ENCODE data around the gene MIA3.
"Not testable (repeated sequence)": the region's sequence is repeated elsewhere in the genome, so short reads cannot be mapped to it uniquely, and the experiment has no call there.

MIA3 gene, protein sequence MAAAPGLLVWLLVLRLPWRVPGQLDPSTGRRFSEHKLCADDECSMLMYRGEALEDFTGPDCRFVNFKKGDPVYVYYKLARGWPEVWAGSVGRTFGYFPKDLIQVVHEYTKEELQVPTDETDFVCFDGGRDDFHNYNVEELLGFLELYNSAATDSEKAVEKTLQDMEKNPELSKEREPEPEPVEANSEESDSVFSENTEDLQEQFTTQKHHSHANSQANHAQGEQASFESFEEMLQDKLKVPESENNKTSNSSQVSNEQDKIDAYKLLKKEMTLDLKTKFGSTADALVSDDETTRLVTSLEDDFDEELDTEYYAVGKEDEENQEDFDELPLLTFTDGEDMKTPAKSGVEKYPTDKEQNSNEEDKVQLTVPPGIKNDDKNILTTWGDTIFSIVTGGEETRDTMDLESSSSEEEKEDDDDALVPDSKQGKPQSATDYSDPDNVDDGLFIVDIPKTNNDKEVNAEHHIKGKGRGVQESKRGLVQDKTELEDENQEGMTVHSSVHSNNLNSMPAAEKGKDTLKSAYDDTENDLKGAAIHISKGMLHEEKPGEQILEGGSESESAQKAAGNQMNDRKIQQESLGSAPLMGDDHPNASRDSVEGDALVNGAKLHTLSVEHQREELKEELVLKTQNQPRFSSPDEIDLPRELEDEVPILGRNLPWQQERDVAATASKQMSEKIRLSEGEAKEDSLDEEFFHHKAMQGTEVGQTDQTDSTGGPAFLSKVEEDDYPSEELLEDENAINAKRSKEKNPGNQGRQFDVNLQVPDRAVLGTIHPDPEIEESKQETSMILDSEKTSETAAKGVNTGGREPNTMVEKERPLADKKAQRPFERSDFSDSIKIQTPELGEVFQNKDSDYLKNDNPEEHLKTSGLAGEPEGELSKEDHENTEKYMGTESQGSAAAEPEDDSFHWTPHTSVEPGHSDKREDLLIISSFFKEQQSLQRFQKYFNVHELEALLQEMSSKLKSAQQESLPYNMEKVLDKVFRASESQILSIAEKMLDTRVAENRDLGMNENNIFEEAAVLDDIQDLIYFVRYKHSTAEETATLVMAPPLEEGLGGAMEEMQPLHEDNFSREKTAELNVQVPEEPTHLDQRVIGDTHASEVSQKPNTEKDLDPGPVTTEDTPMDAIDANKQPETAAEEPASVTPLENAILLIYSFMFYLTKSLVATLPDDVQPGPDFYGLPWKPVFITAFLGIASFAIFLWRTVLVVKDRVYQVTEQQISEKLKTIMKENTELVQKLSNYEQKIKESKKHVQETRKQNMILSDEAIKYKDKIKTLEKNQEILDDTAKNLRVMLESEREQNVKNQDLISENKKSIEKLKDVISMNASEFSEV (N-terminal part only)

DNA sequence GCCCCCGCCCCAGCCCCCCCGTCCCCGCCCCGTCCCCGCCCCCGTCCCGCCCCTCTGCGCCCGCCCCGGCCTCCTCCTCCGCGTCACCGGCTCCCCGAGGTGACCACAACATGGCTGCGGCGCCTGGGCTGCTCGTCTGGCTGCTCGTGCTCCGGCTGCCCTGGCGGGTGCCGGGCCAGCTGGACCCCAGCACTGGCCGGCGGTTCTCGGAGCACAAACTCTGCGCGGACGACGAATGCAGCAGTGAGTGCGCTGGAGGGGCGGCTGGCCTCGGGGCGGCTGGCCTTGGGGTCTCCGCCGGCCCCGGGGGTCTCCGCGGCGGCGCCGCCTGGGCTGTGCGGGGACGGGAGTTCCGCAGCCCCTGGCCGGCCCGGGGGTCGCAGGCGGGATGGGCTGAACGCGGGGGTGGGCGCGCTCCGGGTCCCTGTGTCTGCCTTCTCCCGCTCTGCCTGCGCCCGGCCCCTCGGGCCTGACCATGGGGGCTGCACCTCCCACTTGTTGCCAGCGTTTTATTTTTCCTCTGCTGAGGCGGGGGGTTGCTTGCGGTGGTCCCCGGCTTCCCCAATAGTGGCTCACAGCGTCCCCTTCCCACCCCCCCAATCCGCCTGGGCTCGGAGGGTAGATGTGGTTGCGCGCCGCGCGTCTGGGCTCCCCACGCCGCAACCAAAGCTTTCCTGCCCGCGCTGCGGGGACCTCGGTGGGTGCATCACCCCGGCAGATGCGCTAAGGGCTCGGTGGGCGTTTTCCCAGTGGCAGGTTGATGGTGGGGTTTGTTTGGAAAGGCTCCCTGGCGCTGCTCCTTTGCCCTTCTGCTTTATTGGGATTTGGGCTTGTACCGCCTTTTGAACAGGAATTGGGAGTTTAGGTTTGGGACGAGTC is at the start of gene MIA3:
TSS of gene MIA3 (plus strand) at position 97 of the 879 bp plus-strand sequence. CDS start at position 111, 14 bp downstream.
- in situ Hi-C loops (cut with MboI; ENCODE audit: low sequenced_read_pairs), result no loop called here

- in situ Hi-C loops (cut with MboI; ENCODE audit: low sequenced_read_pairs), result no loop called here
These were observed 47.1 kb upstream of the MIA3 start for GRCh38 chr1:222570837-222571236.

DNA sequence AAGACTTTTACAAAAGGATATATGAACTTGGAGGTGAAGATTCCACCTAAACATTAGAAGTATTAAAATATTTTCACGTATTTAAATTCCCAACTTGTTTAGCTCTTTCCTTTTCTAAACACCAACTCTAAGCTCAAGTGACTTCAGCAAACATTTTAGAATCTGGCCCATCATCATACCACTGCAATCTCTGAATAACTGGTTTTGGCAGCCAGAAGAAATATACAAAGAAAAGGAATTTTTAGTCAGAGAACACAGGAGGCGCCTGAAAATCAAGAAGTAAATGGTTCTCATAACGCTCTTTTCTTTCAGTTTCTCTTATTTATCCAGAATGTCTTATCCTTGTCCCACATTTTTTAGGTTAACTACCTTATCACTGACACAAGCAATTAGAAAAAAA is 38.6 kb upstream of the MIA3 start:
- in situ Hi-C loops (cut with MboI; ENCODE audit: low sequenced_read_pairs), result no loop called here

- in situ Hi-C loops (cut with MboI; ENCODE audit: low sequenced_read_pairs), result no loop called here
These were observed 35.7 kb upstream of the MIA3 start for GRCh38 chr1:222582099-222582774.

- in situ Hi-C loops (cut with MboI; ENCODE audit: low sequenced_read_pairs), result no loop called here
These were observed 34.8 kb upstream of the MIA3 start for GRCh38 chr1:222583079-222583478.

GRCh38 chr1:222586842-222587241 is 31.1 kb upstream of the MIA3 start:
- in situ Hi-C loops (cut with MboI; ENCODE audit: low sequenced_read_pairs), result no loop called here

GRCh38 chr1:222588135-222588534 is 29.8 kb upstream of the MIA3 start:
- in situ Hi-C loops (cut with MboI; ENCODE audit: low sequenced_read_pairs), result no loop called here

- in situ Hi-C loops (cut with MboI; ENCODE audit: low sequenced_read_pairs), result no loop called here
These were observed 28.2 kb upstream of the MIA3 start, which contains the start of gene TAF1A for GRCh38 chr1:222589462-222590302. TSS of gene TAF1A (minus strand) at chr1:222589933.

DNA sequence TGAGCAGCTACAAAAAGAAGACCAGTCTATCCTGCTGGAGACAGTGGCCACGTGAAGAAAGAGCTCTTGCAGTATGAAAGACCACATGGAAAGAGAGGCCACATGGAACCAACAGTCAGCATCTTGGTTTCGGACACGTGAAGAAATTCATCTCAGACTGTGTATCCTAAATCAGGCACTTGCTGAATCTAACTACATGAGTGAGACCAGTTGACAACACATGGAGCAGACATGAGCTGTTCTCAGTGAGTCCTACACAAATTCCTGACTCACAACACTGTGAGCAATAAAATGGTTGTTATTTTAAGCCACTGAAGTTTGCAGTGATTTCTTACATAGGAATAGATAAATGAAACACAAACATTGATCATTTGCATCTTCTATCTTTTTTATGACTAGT is 25.7 kb upstream of the MIA3 start:
- in situ Hi-C loops (cut with MboI; ENCODE audit: low sequenced_read_pairs), result no loop called here

DNA sequence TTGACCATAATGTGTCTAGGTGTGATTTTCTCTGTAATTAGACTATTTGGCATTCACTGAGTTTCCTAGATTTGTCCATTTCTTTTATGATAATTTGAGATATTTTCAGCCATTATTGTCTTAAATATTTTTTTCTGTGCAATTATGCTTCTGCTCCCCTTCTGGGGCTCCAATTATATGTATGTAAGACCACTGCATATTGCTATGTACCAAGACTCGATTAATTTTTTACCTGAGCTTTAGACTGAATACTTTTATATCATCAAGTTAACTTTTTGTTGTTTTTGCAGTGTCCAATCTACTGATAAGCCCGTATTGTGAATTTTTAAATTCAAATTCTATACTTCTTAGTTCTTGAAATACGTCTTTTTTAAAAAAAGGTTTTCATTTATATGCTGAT is 23.1 kb upstream of the MIA3 start:
- in situ Hi-C loops (cut with MboI; ENCODE audit: low sequenced_read_pairs), result no loop called here

DNA sequence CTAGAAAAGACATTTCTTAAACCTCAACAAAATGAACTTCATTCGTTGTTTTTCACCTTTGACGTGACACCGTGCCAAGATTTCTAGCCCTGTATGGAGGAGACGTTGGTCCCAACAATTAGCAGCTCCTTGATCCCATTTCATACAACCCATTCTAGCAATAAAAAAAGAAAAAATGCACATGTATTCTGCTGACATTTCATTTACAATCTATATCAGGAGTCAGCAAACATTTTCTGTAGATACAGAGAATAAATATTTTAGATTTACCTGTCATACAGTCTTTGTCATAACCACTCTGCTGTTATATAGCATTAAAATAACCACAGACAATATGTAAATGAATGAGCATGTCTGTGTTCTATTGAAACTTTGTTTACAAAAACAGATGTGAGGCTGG is 21.2 kb upstream of the MIA3 start:
- in situ Hi-C loops (cut with MboI; ENCODE audit: low sequenced_read_pairs), result no loop called here

GRCh38 chr1:222600281-222600680 is 17.6 kb upstream of the MIA3 start:
- in situ Hi-C loops (cut with MboI; ENCODE audit: low sequenced_read_pairs), result no loop called here

- in situ Hi-C loops (cut with MboI; ENCODE audit: low sequenced_read_pairs), result no loop called here
These were observed 16.6 kb upstream of the MIA3 start for GRCh38 chr1:222601257-222601656.

GRCh38 chr1:222606757-222607156 is 11.1 kb upstream of the MIA3 start:
- in situ Hi-C loops (cut with MboI; ENCODE audit: low sequenced_read_pairs), result no loop called here

- in situ Hi-C loops (cut with MboI; ENCODE audit: low sequenced_read_pairs), result not testable (repeated sequence)
These were observed 8.8 kb upstream of the MIA3 start for GRCh38 chr1:222609111-222609510.

- in situ Hi-C loops (cut with MboI; ENCODE audit: low sequenced_read_pairs), result no loop called here
These were observed 7.2 kb upstream of the MIA3 start for GRCh38 chr1:222610728-222611127.

DNA sequence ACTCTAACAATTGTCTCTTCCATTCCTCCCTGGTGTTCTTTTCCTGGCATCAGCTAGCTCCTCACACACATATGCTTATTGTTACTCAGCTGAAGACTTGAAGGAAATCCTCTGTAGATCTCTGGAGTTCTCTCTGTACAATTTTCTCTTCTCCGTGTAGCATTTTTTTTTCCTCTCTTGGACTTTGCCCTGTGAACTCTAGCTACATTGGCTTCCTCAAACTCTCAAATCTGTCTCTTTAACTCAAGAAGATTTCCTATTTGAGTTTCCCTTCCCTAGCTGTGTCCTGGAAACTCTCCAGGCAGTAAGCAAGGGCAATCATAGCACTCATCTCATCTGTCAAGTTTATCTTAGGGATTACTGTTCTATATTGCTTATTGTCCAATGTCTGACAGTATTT is 4.3 kb upstream of the MIA3 start:
- in situ Hi-C loops (cut with MboI; ENCODE audit: low sequenced_read_pairs), result no loop called here

DNA sequence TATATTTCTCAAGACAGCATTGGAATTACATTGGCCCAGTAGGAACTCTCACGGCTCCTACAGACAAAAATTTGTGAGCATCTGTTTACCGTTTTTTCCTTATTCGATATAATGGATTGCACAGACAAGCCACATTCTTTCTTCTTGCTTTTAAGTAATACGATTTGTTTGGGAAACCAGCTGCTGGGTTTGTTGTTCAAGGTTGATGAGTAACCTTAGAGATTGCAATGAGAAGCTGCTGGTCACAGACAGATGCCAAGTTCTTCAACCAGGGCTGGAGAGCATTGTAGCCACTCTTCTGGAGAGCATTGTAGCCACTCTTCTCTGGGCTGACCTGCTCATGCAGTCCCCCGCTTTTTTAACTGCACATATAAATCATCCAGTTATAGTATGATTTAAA is 1.4 kb upstream of the MIA3 start:
- in situ Hi-C loops (cut with MboI; ENCODE audit: low sequenced_read_pairs), result no loop called here

Data from HL-60/S4 (cell line).